Psoas muscle (tissue), 8 donors: Measurements from ENCODE around the gene KRT14. TPM values are rescaled to one million over a fixed set of nuclear protein-coding genes. Genes with fewer than 3 reads are reported as not detected.

ENCODE experiments used
- ATAC-seq, 4 donors: fragments of 200-7000 bp; cut with Tn5 transposase; one replicate each; pipeline ENCODE4 v1.9.1; 2020; ENCODE audit warnings: moderate library complexity in 3 of 4, mild to moderate bottlenecking in 2 of 4
- DNase-seq, 2 donors: peaks; one replicate each; pipeline ENCODE4 v3.0.0-alpha.2; 2020
- H3K27ac ChIP-seq: fragments of 200-600 bp; one replicate; pipeline ENCODE4 v1.8.0; 2022
- H3K27me3 ChIP-seq, 3 donors: fragments of 200-600 bp in 1 of 3; one replicate each; pipeline versions ENCODE4 v1.6.1 to v1.8.0; 2013 to 2022; ENCODE audit warnings: low read length in 2 of 3, mild to moderate bottlenecking in 2 of 3, moderate library complexity in 1 of 3; ENCODE audit not compliant: insufficient read depth in 3 of 3
- H3K36me3 ChIP-seq, 2 donors: fragments of 200-600 bp in 1 of 2; one replicate each; pipeline versions ENCODE4 v1.6.1 to v1.8.0; 2013 to 2022; ENCODE audit warnings: low read depth in 1 of 2, mild to moderate bottlenecking in 1 of 2, moderate library complexity in 1 of 2; ENCODE audit not compliant: insufficient read depth in 1 of 2
- H3K4me1 ChIP-seq: fragments of 200-600 bp; one replicate; pipeline ENCODE4 v1.8.0; 2022
- H3K4me3 ChIP-seq: fragments of 200-600 bp; one replicate; pipeline ENCODE4 v1.8.0; 2022; ENCODE audit warnings: mild to moderate bottlenecking
- H3K9me3 ChIP-seq: fragments of 200-600 bp; one replicate; pipeline ENCODE4 v1.8.0; 2022
- CTCF ChIP-seq: fragments of 200-600 bp; IDR thresholded peaks from one replicate; pipeline ENCODE4 v1.8.0; 2022; ENCODE audit warnings: antibody characterized with exemption
- WGBS, 3 donors: extraction: QIAGEN DNeasy Blood & Tissue Kit; methylation state at CpG; one replicate each; pipeline versions ENCODE4 v1.1.6 to v1.1.7; 2013; 5-methylcytosine and 5-hydroxymethylcytosine counted together
- intact Hi-C, 2 donors: fragments of 100-400 bp; cut with DNase I; formaldehyde crosslinking; loops; one replicate each; pipeline versions ENCODE4 v1.11.0 to v1.14.2; 2022
- polyA plus RNA-seq, 3 donors: library from polyadenylated mRNA; stranded (reverse); fragments of 200-250 nt; gene quantifications; one replicate each; pipeline ENCODE4 v1.2.3, GENCODE V29; 2013
- total RNA-seq, 4 donors: library from RNA; stranded (reverse); fragmentation: NEBNext Ultra II Directional in 2 of 4; extraction: Animal tissue kit (Norgen Biotek cat#: 25700) in 2 of 4; gene quantifications; one replicate each; pipeline versions ENCODE4 v1.2.1 to v1.2.4, GENCODE V29; 2021 to 2023
- donor health status: healthy with polysubstance abuse.
- donor health status: DM: no; HTN: no; CAD: no; lungs with moderate emphysema.
- donor health status: Bipolar disorder and iron deficiency.
- donor health status: healthy.
- donor health status: DM: yes; HTN: yes; CAD: no.
- donor health status: DM: no; HTN: no; CAD: no.
- donor health status: DM: no; HTN: no; CAD: no.
- donor health status: DM: yes; HTN: yes; CAD: no.

The KRT14 gene
- total and polyA plus RNA-seq, 7 donors = 0.03 to 0.54 (median 0.17) TPM; not detected in 2

- TF ChIP-seq CTCF = no peak
- ATAC-seq (no peak), DNase-seq (no peak)
- no peak overlapping the region for H3K4me3 ChIP-seq
- WGBS, 3 donors = 79 to 88% (median 85%) methylated on average over 5 to 6 of the region's 6 CpGs
- H3K9me3 ChIP-seq = no peaks in the 10 kb centered on the region
- H3K4me1 ChIP-seq = peaks cover 11% of the 10 kb centered on the region
- peaks cover 0 to 4% (median 0%) of the 10 kb centered on the region in 3 donors for H3K27me3 ChIP-seq
- no peaks in the 10 kb centered on the region for H3K36me3 ChIP-seq
- H3K27ac ChIP-seq = no peak overlapping the region
- intact Hi-C loops = no loop called here
Measured at GRCh38 chr17:41567317-41567716, 19.4 kb downstream of the KRT14 start.

- no peak for ATAC-seq
- H3K4me3 ChIP-seq = no peak overlapping the region
- no peak overlapping the region for H3K27ac ChIP-seq
- intact Hi-C loops = no loop called here
- H3K9me3 ChIP-seq = no peaks in the 10 kb centered on the region
- no peak for DNase-seq
- no peaks in the 10 kb centered on the region for H3K36me3 ChIP-seq
- H3K4me1 ChIP-seq = peaks cover 11% of the 10 kb centered on the region
- no peaks in the 10 kb centered on the region for H3K27me3 ChIP-seq
- TF ChIP-seq CTCF = no peak
Measured at GRCh38 chr17:41565338-41565737, 21.4 kb downstream of the KRT14 start.

DNA sequence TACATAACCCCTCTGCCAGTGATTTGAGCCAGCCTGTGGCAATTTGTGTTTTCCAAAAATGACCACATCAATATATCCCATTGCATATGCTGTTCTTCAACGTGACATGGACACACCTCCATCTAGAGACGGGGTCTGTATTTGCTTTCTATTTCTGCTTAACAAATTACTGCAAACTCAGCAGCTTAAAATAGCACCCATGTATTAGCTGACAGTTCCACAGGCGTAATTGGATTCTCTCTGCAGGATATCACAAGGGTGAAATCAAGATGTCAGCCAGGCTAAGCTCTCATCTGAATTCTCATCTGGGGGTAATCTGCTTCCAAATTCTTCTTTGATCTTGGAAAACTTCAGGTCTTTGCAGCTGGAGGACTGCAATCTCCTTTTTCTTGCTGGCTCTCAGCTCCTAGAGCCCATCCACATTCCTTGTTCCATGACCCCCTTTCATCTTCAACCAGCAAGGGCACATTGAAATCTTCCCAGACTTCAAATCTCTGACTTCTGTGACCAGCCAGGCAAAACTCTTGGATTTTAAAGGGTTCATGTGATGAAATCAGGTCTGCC lies 23.0 kb downstream of the KRT14 start:
- H3K36me3 ChIP-seq = no peaks in the 10 kb centered on the region
- H3K27me3 ChIP-seq = no peaks in the 10 kb centered on the region
- no peaks in the 10 kb centered on the region for H3K9me3 ChIP-seq
- DNase-seq (no peak), ATAC-seq (peak in 3 of 4 donors; percentile 37 to 64 (median 53))
- no peak overlapping the region for H3K4me3 ChIP-seq
- 6 to 18% (median 10%) methylated on average over 3 of the region's 3 CpGs for WGBS, 3 donors
- no peak overlapping the region for H3K27ac ChIP-seq
- no peak for TF ChIP-seq CTCF
- intact Hi-C loops = no loop called here
- H3K4me1 ChIP-seq = peaks cover 11% of the 10 kb centered on the region

DNA sequence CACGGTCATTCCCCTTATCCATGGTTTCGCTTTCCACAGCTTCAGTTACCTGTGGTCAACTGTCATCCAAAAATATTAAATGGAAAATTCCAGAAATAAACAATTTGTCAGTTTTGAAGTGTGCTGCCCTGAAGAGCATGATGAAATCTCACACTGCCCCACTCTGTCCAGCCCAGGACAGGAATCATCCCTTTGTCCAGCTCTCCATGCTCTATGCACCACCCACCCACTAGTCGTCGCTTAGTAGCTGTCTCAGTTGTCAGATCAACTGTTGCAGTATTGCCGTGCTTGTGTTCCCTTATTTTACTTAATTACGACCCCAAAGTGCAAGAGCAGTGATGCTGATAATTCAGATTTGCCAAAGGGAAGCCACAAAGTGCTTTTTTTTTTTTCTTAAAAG lies 25.1 kb downstream of the KRT14 start:
- DNase-seq = no peak
- Histone ChIP-seq H3K36me3 (no peaks in the 10 kb centered on the region), H3K4me3 (no peak overlapping the region), H3K9me3 (no peaks in the 10 kb centered on the region), H3K4me1 (peaks cover 11% of the 10 kb centered on the region), H3K27me3 (peaks cover 0 to 6% (median 0%) of the 10 kb centered on the region in 3 donors), H3K27ac (no peak overlapping the region)
- ATAC-seq = no peak
- intact Hi-C loops = no loop called here
- no peak for TF ChIP-seq CTCF
- 62 to 78% (median 65%) methylated on average over 6 of the region's 6 CpGs for WGBS, 3 donors

DNA sequence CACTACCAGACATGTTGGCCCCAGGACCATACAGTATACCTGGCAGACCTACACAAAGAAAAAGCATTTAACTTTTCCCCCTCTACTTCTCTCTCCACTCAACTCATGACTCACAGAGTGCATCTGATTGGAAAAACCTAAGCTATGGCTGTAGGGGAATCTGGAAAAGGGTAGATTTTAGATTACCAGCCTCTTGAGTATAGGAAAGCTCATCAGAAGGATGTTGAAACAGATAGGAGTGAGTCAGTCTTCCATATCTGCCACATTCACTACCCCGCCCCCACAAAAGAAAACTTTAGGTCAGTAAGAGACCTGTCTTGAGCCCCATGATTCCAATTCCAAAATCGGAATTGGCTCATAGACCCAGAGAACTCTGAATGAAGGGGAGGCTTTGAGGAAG lies 27.1 kb downstream of the KRT14 start:
- Histone ChIP-seq H3K4me3 (no peak overlapping the region), H3K9me3 (no peaks in the 10 kb centered on the region), H3K4me1 (peaks cover 11% of the 10 kb centered on the region), H3K27me3 (peaks cover 0 to 9% (median 0%) of the 10 kb centered on the region in 3 donors), H3K27ac (no peak overlapping the region), H3K36me3 (no peaks in the 10 kb centered on the region)
- WGBS, 3 donors = 94 to 96% (median 95%) methylated on average over 2 of the region's 2 CpGs
- intact Hi-C loops = loop anchor here in 1 of 2 donors (10.0 kb wide), 1 partner anchor 655 kb away; no protein-coding TSS in a partner anchor
- TF ChIP-seq CTCF = no peak
- ATAC-seq (no peak), DNase-seq (no peak)
